ENCODE data around the gene RBM42.
A peak's percentile ranks its signal among the peaks of the same experiment; 100 is the strongest.

RBM42 gene

DNA sequence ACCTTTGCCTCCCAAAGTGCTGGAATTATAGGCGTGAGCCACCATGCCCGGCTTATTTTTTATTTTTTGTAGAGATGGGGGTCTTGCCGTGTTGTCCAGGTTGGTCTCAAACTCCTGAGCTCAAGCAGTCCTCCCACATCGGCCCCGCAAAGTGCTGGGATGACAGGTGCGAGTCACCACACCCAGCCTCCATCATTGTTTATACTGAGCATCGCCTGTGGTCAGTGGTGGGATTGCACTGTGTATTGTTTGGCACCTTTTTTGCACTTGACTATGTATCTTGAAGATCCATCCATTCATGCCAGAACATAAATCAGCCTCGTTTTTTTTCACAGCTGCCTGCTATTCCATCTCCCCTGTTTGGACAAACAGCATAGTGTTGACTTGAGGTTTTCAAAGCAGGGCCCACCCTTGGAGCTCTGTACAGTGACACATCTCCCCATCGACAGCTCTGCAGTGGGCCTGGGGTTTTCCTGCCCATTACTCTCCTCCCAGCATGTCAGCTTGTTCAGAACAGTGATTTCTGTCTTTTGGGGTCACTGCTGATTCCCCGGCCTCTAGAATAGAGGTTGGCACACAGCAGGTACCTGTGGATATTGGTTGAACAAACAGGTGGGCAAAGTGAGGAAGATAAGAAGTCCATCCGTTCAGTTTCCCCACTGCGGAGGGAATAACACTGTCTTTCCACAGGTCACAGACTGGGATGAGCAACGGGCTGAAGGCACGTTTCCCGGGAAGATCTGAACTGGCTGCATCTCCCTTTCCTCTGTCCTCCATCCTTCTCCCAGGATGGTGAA, 29.3 kb downstream of the RBM42 start:
- TF ChIP-seq, protein P1, sequence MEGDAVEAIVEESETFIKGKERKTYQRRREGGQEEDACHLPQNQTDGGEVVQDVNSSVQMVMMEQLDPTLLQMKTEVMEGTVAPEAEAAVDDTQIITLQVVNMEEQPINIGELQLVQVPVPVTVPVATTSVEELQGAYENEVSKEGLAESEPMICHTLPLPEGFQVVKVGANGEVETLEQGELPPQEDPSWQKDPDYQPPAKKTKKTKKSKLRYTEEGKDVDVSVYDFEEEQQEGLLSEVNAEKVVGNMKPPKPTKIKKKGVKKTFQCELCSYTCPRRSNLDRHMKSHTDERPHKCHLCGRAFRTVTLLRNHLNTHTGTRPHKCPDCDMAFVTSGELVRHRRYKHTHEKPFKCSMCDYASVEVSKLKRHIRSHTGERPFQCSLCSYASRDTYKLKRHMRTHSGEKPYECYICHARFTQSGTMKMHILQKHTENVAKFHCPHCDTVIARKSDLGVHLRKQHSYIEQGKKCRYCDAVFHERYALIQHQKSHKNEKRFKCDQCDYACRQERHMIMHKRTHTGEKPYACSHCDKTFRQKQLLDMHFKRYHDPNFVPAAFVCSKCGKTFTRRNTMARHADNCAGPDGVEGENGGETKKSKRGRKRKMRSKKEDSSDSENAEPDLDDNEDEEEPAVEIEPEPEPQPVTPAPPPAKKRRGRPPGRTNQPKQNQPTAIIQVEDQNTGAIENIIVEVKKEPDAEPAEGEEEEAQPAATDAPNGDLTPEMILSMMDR (IDR thresholded peaks at IDR 0.05; ENCODE audit: poor library complexity, severe bottlenecking): no peak
- peaks cover 70% of the 10 kb centered on the region for H3K36me3 ChIP-seq (ENCODE audit: low read depth)
- no peak for DNase-seq (ENCODE audit: low spot score)

DNA sequence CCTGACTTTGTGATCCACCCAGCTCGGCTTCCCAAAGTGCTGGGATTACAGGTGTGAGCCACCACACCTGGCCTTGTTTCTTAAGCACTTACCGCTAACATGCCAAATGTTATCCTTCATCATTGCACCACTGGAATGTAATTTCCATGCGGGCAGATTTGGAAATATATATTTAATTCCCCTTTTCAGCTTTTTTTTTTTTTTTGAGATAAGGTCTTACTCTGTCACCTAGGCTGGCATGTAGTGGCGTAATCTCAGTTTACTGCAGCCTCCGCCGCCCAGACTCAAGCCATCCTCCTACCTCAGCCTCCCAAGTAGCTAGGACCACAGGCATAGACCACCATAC, 33.1 kb downstream of the RBM42 start:
- peaks cover 41% of the 10 kb centered on the region for H3K36me3 ChIP-seq (ENCODE audit: low read depth)
- TF ChIP-seq, protein P1 (IDR thresholded peaks at IDR 0.05; ENCODE audit: poor library complexity, severe bottlenecking): no peak
- H3K4me3 ChIP-seq (ENCODE audit: severe bottlenecking): no peak overlapping the region
- no peaks in the 10 kb centered on the region for H3K27me3 ChIP-seq (ENCODE audit: insufficient read depth, poor library complexity, severe bottlenecking)
- DNase-seq (ENCODE audit: low spot score) (no peak), ATAC-seq (ENCODE audit: low read depth) (no peak)
- H3K4me1 ChIP-seq (ENCODE audit: insufficient read depth, poor library complexity, severe bottlenecking): no peaks in the 10 kb centered on the region
- H3K9me3 ChIP-seq (ENCODE audit: severe bottlenecking): no peaks in the 10 kb centered on the region
- no peak overlapping the region for H3K27ac ChIP-seq (ENCODE audit: poor library complexity, severe bottlenecking)

More for the DNA sequence above, 29.3 kb downstream of the RBM42 start:
- no peak overlapping the region for H3K27ac ChIP-seq (ENCODE audit: poor library complexity, severe bottlenecking)
- no peak overlapping the region for H3K4me3 ChIP-seq (ENCODE audit: severe bottlenecking)
- no peaks in the 10 kb centered on the region for H3K27me3 ChIP-seq (ENCODE audit: insufficient read depth, poor library complexity, severe bottlenecking)
- peak; percentile 51; the same call in 1 of the 3 replicates for ATAC-seq (ENCODE audit: low read depth)
- no peaks in the 10 kb centered on the region for H3K4me1 ChIP-seq (ENCODE audit: insufficient read depth, poor library complexity, severe bottlenecking)
- H3K9me3 ChIP-seq (ENCODE audit: severe bottlenecking): no peaks in the 10 kb centered on the region

DNA sequence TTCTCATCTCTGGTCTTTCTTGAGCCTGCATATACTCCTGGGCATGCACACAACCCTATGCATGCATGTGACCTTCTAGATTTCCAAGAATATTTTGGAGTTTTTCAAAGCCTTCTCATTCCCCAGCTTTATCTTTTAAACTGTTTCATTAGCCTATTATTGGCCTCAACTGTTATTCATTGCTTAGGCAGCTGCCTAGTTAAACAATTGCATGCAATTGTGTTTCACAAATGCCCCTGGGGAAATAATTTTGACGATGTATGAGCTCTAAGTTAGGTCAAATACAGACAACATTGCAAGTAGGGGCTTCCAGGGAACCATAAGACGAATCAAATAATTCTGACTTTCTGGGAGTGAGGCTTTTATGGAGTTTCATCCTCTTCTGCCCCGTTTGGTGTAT, 35.1 kb downstream of the RBM42 start:
- Histone ChIP-seq H3K4me3 (ENCODE audit: severe bottlenecking) (no peak overlapping the region), H3K9me3 (ENCODE audit: severe bottlenecking) (no peaks in the 10 kb centered on the region), H3K36me3 (ENCODE audit: low read depth) (peaks cover 24% of the 10 kb centered on the region), H3K27me3 (ENCODE audit: insufficient read depth, poor library complexity, severe bottlenecking) (no peaks in the 10 kb centered on the region), H3K27ac (ENCODE audit: poor library complexity, severe bottlenecking) (no peak overlapping the region), H3K4me1 (ENCODE audit: insufficient read depth, poor library complexity, severe bottlenecking) (no peaks in the 10 kb centered on the region)
- DNase-seq (ENCODE audit: low spot score) (no peak), ATAC-seq (ENCODE audit: low read depth) (no peak)
- TF ChIP-seq, protein P1 (IDR thresholded peaks at IDR 0.05; ENCODE audit: poor library complexity, severe bottlenecking): no peak

DNA sequence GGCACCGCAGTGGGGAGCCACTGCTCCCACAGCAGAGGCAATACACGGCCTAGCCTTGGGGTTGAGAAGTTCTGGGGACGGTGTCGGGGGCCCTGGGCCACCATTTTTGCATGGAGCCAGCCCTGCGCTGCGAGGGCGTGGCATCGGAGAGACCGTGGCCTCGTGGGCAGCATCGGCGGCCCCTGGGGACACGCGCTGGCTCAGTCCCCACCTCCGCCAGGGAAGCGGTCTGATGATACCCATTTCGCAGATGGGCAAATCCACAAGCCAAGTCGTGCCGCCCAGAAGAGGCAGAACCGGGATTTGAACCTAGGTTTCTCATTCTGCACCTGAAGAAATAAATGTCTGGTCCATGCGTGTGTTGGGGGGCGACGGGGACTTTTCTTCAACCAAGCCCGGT, 36.3 kb downstream of the RBM42 start:
- H3K4me3 ChIP-seq (ENCODE audit: severe bottlenecking): no peak overlapping the region

More for the DNA sequence above, 36.3 kb downstream of the RBM42 start:
- Histone ChIP-seq H3K27me3 (ENCODE audit: insufficient read depth, poor library complexity, severe bottlenecking) (peaks cover 4% of the 10 kb centered on the region), H3K4me1 (ENCODE audit: insufficient read depth, poor library complexity, severe bottlenecking) (no peaks in the 10 kb centered on the region), H3K36me3 (ENCODE audit: low read depth) (peaks cover 14% of the 10 kb centered on the region), H3K9me3 (ENCODE audit: severe bottlenecking) (no peaks in the 10 kb centered on the region), H3K27ac (ENCODE audit: poor library complexity, severe bottlenecking) (no peak overlapping the region)
- no peak for ATAC-seq (ENCODE audit: low read depth)
- no peak for DNase-seq (ENCODE audit: low spot score)
- TF ChIP-seq, protein P1 (IDR thresholded peaks at IDR 0.05; ENCODE audit: poor library complexity, severe bottlenecking): no peak

Measured in RWPE2 (cell line).